Ascending aorta (tissue), 2 donors: ENCODE data around the gene C10orf90. TPM values are rescaled to one million over a fixed set of nuclear protein-coding genes. Genes with fewer than 3 reads are reported as not detected.

ENCODE experiments used
- DNase-seq, 2 donors: peaks; one replicate each; pipeline ENCODE4 v3.0.0-alpha.2; 2019; ENCODE audit warnings: low spot score in 2 of 2
- H3K27ac ChIP-seq, 2 donors: fragments of 200-600 bp; sonication (generic); one replicate each; pipeline ENCODE4 v1.5.1; 2016 to 2017; ENCODE audit warnings: mild to moderate bottlenecking in 1 of 2
- H3K27me3 ChIP-seq: fragments of 200-600 bp; sonication (generic); one replicate; pipeline ENCODE4 v1.5.1; 2017
- H3K36me3 ChIP-seq, 2 donors: fragments of 200-600 bp; sonication (generic); one replicate each; pipeline ENCODE4 v1.5.1; 2016
- H3K4me1 ChIP-seq, 2 donors: fragments of 200-600 bp; sonication (generic); one replicate each; pipeline ENCODE4 v1.5.1; 2016 to 2017; ENCODE audit warnings: mild to moderate bottlenecking in 1 of 2
- H3K4me3 ChIP-seq, 2 donors: fragments of 200-600 bp; sonication (generic); one replicate each; pipeline ENCODE4 v1.5.1; 2016 to 2017; ENCODE audit warnings: mild to moderate bottlenecking in 1 of 2
- H3K9me3 ChIP-seq, 2 donors: fragments of 200-600 bp; sonication (generic); one replicate each; pipeline ENCODE4 v1.5.1; 2016
- intact Hi-C: fragments of 100-400 bp; cut with DNase I; formaldehyde crosslinking; loops from one replicate; pipeline ENCODE4 v1.15.1; 2023
- total RNA-seq: library from RNA; depleted of rRNA; stranded (reverse); fragments of >200 nt; gene quantifications from one replicate; pipeline ENCODE4 v1.1.0, GENCODE V29; 2016
- TF ChIP-seq, protein P1 (sequence below), 3 experiments: fragments of 200-600 bp in 2 of 3; fragments of 450-650 bp in 1 of 3; sonication (generic) in 2 of 3; IDR thresholded peaks; one replicate each; pipeline ENCODE4 v1.5.1; 2016 to 2019; ENCODE audit warnings: antibody characterized with exemption in 3 of 3, mild to moderate bottlenecking in 1 of 3, moderate library complexity in 1 of 3

The C10orf90 gene
- total RNA-seq, 1 donor from 2014 or later: not detected

- no peak for DNase-seq
- intact Hi-C loops: no loop called here
- H3K27ac ChIP-seq: no peak overlapping the region
- no peak overlapping the region for H3K4me3 ChIP-seq
- H3K4me1 ChIP-seq: no peaks in the 10 kb centered on the region
- TF ChIP-seq, protein P1, sequence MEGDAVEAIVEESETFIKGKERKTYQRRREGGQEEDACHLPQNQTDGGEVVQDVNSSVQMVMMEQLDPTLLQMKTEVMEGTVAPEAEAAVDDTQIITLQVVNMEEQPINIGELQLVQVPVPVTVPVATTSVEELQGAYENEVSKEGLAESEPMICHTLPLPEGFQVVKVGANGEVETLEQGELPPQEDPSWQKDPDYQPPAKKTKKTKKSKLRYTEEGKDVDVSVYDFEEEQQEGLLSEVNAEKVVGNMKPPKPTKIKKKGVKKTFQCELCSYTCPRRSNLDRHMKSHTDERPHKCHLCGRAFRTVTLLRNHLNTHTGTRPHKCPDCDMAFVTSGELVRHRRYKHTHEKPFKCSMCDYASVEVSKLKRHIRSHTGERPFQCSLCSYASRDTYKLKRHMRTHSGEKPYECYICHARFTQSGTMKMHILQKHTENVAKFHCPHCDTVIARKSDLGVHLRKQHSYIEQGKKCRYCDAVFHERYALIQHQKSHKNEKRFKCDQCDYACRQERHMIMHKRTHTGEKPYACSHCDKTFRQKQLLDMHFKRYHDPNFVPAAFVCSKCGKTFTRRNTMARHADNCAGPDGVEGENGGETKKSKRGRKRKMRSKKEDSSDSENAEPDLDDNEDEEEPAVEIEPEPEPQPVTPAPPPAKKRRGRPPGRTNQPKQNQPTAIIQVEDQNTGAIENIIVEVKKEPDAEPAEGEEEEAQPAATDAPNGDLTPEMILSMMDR (IDR thresholded peaks at IDR 0.05): no peak
- H3K27me3 ChIP-seq: no peaks in the 10 kb centered on the region
- no peaks in the 10 kb centered on the region for H3K9me3 ChIP-seq
- H3K36me3 ChIP-seq: no peaks in the 10 kb centered on the region
Observed at GRCh38 chr10:126454045-126454751, 216.3 kb downstream of the C10orf90 start.

DNA sequence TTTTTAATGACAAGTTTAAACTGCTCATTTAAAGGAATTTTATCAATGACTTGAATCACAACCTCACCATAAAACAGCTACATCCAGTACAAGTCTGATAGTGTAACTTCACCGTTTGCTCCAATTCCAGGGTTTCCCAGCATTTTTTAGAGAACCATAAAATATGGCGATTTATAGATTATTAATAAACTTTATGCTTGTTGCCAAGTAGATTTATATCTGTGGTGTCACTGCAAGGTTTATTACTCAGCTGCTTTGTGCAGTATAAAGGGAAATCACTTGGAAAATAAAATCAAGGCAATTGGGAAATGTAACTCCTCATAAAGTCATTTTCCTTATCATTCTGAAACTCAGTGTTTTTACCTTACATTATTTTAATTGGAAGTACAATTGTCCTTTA, 218.2 kb downstream of the C10orf90 start:
- H3K36me3 ChIP-seq: no peaks in the 10 kb centered on the region
- TF ChIP-seq, protein P1 (IDR thresholded peaks at IDR 0.05): no peak
- intact Hi-C loops: no loop called here

DNA sequence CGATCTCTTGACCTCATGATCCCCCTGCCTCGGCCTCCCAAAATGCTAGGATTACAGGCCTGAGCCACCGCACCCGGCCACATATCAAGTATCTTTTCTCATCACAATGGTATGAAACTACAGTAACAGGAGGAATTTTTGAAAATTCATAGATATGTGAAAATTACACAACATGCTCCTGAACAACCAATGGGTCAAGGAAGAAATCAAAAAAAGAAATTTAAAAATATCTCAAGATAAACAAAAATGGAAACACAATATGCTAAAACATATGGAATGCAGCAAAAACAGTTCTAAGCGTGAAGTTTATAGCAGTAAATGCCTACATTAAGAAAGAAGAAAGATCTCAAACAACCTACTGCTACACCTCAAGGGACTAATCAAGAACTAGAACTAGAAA, 222.4 kb downstream of the C10orf90 start:
- Histone ChIP-seq H3K4me1 (no peaks in the 10 kb centered on the region), H3K36me3 (no peaks in the 10 kb centered on the region), H3K4me3 (no peak overlapping the region), H3K27ac (no peak overlapping the region), H3K27me3 (no peaks in the 10 kb centered on the region), H3K9me3 (no peaks in the 10 kb centered on the region)
- intact Hi-C loops: no loop called here
- TF ChIP-seq, protein P1 (IDR thresholded peaks at IDR 0.05): no peak
- no peak for DNase-seq

More for the DNA sequence above, 218.2 kb downstream of the C10orf90 start:
- H3K27ac ChIP-seq: no peak overlapping the region
- no peaks in the 10 kb centered on the region for H3K9me3 ChIP-seq
- no peaks in the 10 kb centered on the region for H3K27me3 ChIP-seq
- H3K4me3 ChIP-seq: no peak overlapping the region
- H3K4me1 ChIP-seq: no peaks in the 10 kb centered on the region
- DNase-seq: no peak

GRCh38 chr10:126439942-126440341, 230.6 kb downstream of the C10orf90 start:
- H3K4me3 ChIP-seq: no peak overlapping the region
- intact Hi-C loops: no loop called here
- H3K36me3 ChIP-seq: no peaks in the 10 kb centered on the region
- no peak for DNase-seq
- H3K4me1 ChIP-seq: no peaks in the 10 kb centered on the region
- TF ChIP-seq, protein P1 (IDR thresholded peaks at IDR 0.05): no peak
- H3K9me3 ChIP-seq: no peaks in the 10 kb centered on the region
- H3K27ac ChIP-seq: no peak overlapping the region
- no peaks in the 10 kb centered on the region for H3K27me3 ChIP-seq

- Histone ChIP-seq H3K4me1 (no peaks in the 10 kb centered on the region), H3K9me3 (no peaks in the 10 kb centered on the region), H3K36me3 (no peaks in the 10 kb centered on the region), H3K27me3 (no peaks in the 10 kb centered on the region), H3K27ac (no peak overlapping the region), H3K4me3 (no peak overlapping the region)
- TF ChIP-seq, protein P1 (IDR thresholded peaks at IDR 0.05): no peak
- intact Hi-C loops: no loop called here
- DNase-seq: no peak
Observed at GRCh38 chr10:126438407-126438783, 232.1 kb downstream of the C10orf90 start.
